ENCODE measurements around the gene MIAT.

DNA sequence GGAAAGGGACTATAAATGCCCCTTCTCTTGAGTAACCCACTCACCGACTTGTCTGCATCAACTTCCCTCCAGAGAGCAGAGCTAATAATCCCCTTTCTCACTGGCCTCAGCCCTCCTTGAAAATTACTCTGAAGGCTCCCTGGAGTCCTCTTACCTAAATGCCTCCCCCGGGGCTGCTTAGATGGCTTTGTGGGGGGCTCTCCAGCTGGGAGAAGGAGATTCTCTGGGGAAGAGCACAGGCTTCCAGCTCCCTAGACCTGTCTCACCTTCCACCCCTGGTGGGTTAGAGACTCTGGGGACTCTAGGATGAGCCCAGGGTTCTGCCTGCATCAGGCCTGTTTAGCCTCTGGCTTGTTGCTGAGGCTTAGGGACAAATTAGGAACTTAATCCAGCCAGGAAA is 39.8 kb downstream of the MIAT start:
- TF ChIP-seq, protein P1, sequence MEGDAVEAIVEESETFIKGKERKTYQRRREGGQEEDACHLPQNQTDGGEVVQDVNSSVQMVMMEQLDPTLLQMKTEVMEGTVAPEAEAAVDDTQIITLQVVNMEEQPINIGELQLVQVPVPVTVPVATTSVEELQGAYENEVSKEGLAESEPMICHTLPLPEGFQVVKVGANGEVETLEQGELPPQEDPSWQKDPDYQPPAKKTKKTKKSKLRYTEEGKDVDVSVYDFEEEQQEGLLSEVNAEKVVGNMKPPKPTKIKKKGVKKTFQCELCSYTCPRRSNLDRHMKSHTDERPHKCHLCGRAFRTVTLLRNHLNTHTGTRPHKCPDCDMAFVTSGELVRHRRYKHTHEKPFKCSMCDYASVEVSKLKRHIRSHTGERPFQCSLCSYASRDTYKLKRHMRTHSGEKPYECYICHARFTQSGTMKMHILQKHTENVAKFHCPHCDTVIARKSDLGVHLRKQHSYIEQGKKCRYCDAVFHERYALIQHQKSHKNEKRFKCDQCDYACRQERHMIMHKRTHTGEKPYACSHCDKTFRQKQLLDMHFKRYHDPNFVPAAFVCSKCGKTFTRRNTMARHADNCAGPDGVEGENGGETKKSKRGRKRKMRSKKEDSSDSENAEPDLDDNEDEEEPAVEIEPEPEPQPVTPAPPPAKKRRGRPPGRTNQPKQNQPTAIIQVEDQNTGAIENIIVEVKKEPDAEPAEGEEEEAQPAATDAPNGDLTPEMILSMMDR (conservative IDR thresholded peaks at IDR 0.05 in 1 of 2, IDR thresholded peaks at IDR 0.05 in 1 of 2; ENCODE audit: low read depth in 1 of 2, low read length in 2 of 2) = no peak
- TF ChIP-seq EZH2 (IDR thresholded peaks at IDR 0.05; ENCODE audit: low read length, missing control alignments) = no peak
